DOHH2 (cell line): ENCODE measurements around the gene NIPAL3.

ENCODE experiments used
- H3F3A ChIP-seq: fragments of 200-600 bp; sonication (generic), shearing (Covaris generic); 2 replicates; pipeline ENCODE4 v1.6.0; 2016; ENCODE audit warnings: antibody characterized with exemption, mild to moderate bottlenecking; ENCODE audit not compliant: control insufficient read depth, insufficient read depth
- H3K27ac ChIP-seq: fragments of 200-600 bp; sonication (generic); 2 replicates; pipeline ENCODE4 v1.5.1; 2014; ENCODE audit warnings: low read depth, mild to moderate bottlenecking, low read length, moderate library complexity
- H3K27me3 ChIP-seq: fragments of 200-600 bp; sonication (generic); 2 replicates; pipeline ENCODE4 v1.6.1; 2014; ENCODE audit warnings: mild to moderate bottlenecking, low read length, mixed read lengths; ENCODE audit not compliant: control insufficient read depth
- H3K36me3 ChIP-seq: fragments of 200-600 bp; sonication (generic); 2 replicates; pipeline ENCODE4 v1.6.1; 2014; ENCODE audit warnings: mild to moderate bottlenecking, low read length, moderate library complexity, mixed read lengths; ENCODE audit not compliant: control insufficient read depth
- H3K4me1 ChIP-seq: fragments of 200-600 bp; sonication (generic); 2 replicates; pipeline ENCODE4 v1.6.1; 2014; ENCODE audit warnings: mild to moderate bottlenecking, low read length, mixed read lengths; ENCODE audit not compliant: control insufficient read depth
- H3K4me2 ChIP-seq: fragments of 200-600 bp; sonication (generic); 2 replicates; pipeline ENCODE4 v1.6.0; 2014; ENCODE audit warnings: mild to moderate bottlenecking, low read length, moderate library complexity
- H3K4me3 ChIP-seq: fragments of 200-600 bp; sonication (generic); 2 replicates; pipeline ENCODE4 v1.5.1; 2014; ENCODE audit warnings: mild to moderate bottlenecking, low read length, mixed read lengths
- H3K79me2 ChIP-seq: fragments of 200-600 bp; sonication (generic); 2 replicates; pipeline ENCODE4 v1.6.1; 2014; ENCODE audit warnings: mild to moderate bottlenecking, low read length, mixed read lengths; ENCODE audit not compliant: control insufficient read depth
- H3K9me2 ChIP-seq: fragments of 200-600 bp; sonication (generic); replicated peaks from 2 replicates; pipeline ENCODE4 v1.6.1; 2014; ENCODE audit warnings: mild to moderate bottlenecking, low read length, mixed read lengths; ENCODE audit not compliant: control insufficient read depth
- H3K9me3 ChIP-seq: fragments of 200-600 bp; sonication (generic); 2 replicates; pipeline ENCODE4 v1.6.1; 2014; ENCODE audit warnings: antibody characterized with exemption, low read length, mixed read lengths; ENCODE audit not compliant: control insufficient read depth, insufficient read depth
- H4K20me1 ChIP-seq: fragments of 200-600 bp; sonication (generic); 2 replicates; pipeline ENCODE4 v1.6.0; 2014; ENCODE audit warnings: low read depth, mild to moderate bottlenecking, antibody characterized with exemption, low read length, moderate library complexity; ENCODE audit not compliant: control insufficient read depth, insufficient read depth
- CTCF ChIP-seq: fragments of 200-600 bp; sonication (generic); IDR thresholded peaks from one replicate; pipeline ENCODE4 v1.5.1; 2014; ENCODE audit warnings: antibody characterized with exemption, mild to moderate bottlenecking, low read depth, low read length; ENCODE audit not compliant: poor library complexity, severe bottlenecking
- EZH2phosphoT487 ChIP-seq: fragments of 200-600 bp; sonication (generic); IDR thresholded peaks from 2 replicates; pipeline ENCODE4 v1.6.1; 2017; ENCODE audit warnings: borderline replicate concordance, mild to moderate bottlenecking, antibody characterized with exemption, low read length, moderate library complexity, mixed read lengths

Gene NIPAL3

GRCh38 chr1:24450316-24450715 is 34.7 kb downstream of the NIPAL3 start:
- Histone ChIP-seq H3K4me1 (no peaks in the 10 kb centered on the region; the same call in 1 of the 2 replicates), H3K9me3 (no peaks in the 10 kb centered on the region), H4K20me1 (no peaks in the 10 kb centered on the region), H3K36me3 (peaks cover 25% of the 10 kb centered on the region), H3K9me2 (no peaks in the 10 kb centered on the region), H3K79me2 (no peaks in the 10 kb centered on the region), H3F3A (no peaks in the 10 kb centered on the region), H3K4me2 (no peak overlapping the region), H3K27ac (no peak overlapping the region), H3K4me3 (no peak overlapping the region), H3K27me3 (no peaks in the 10 kb centered on the region)
- TF ChIP-seq EZH2phosphoT487, result no peak
- TF ChIP-seq CTCF, result no peak

GRCh38 chr1:24450857-24451397 is 35.3 kb downstream of the NIPAL3 start:
- Histone ChIP-seq H4K20me1 (no peaks in the 10 kb centered on the region), H3K36me3 (peaks cover 23% of the 10 kb centered on the region), H3K9me3 (no peaks in the 10 kb centered on the region), H3K4me2 (no peak overlapping the region), H3K79me2 (no peaks in the 10 kb centered on the region), H3K4me3 (no peak overlapping the region), H3K27ac (no peak overlapping the region), H3K9me2 (no peaks in the 10 kb centered on the region), H3F3A (no peaks in the 10 kb centered on the region), H3K27me3 (no peaks in the 10 kb centered on the region), H3K4me1 (no peaks in the 10 kb centered on the region; the same call in 1 of the 2 replicates)
- TF ChIP-seq CTCF, result no peak
- no peak for TF ChIP-seq EZH2phosphoT487

GRCh38 chr1:24451746-24452145 is 36.1 kb downstream of the NIPAL3 start:
- no peaks in the 10 kb centered on the region for H3F3A ChIP-seq
- H3K4me1 ChIP-seq, result no peaks in the 10 kb centered on the region; the same call in 1 of the 2 replicates
- no peak overlapping the region for H3K27ac ChIP-seq
- no peak for TF ChIP-seq CTCF
- no peak for TF ChIP-seq EZH2phosphoT487
- H4K20me1 ChIP-seq, result no peaks in the 10 kb centered on the region
- no peaks in the 10 kb centered on the region for H3K27me3 ChIP-seq
- H3K9me3 ChIP-seq, result no peaks in the 10 kb centered on the region
- no peaks in the 10 kb centered on the region for H3K79me2 ChIP-seq
- no peak overlapping the region for H3K4me3 ChIP-seq
- H3K9me2 ChIP-seq, result no peaks in the 10 kb centered on the region
- H3K4me2 ChIP-seq, result no peak overlapping the region
- H3K36me3 ChIP-seq, result peaks cover 21% of the 10 kb centered on the region
